Stimulated activated memory B cell treated with anti-CD40 and anti-IgM and Interleukin-4, amounts not matched to agents 10 μg/mL and 1 μg/mL and 100 μg/mL, for 72 hours (primary cell): ENCODE measurements around the gene TRPV5.

Experiments used
- ATAC-seq: fragments of 150-1000 bp; cut with Tn5 transposase; 2 replicates; pipeline ENCODE4 v1.10.0; 2021
- H3K27ac Mint-ChIP-seq: one replicate; pipeline ENCODE4 v1.8.0; 2022; ENCODE audit warnings: mild to moderate bottlenecking, mixed read lengths
- H3K27me3 Mint-ChIP-seq: one replicate; pipeline ENCODE4 v1.8.0; 2022; ENCODE audit warnings: mixed read lengths
- H3K36me3 Mint-ChIP-seq: one replicate; pipeline ENCODE4 v1.8.0; 2022; ENCODE audit warnings: mixed read lengths
- H3K4me1 Mint-ChIP-seq: one replicate; pipeline ENCODE4 v1.8.0; 2022; ENCODE audit warnings: mixed read lengths
- H3K4me3 Mint-ChIP-seq: one replicate; pipeline ENCODE4 v1.8.0; 2022; ENCODE audit warnings: mild to moderate bottlenecking, moderate library complexity, mixed read lengths
- H3K9me3 Mint-ChIP-seq: one replicate; pipeline ENCODE4 v1.8.0; 2022; ENCODE audit warnings: mixed read lengths

Gene TRPV5

GRCh38 chr7:142876236-142876960 is 57.1 kb downstream of the TRPV5 start:
- Mint-ChIP-seq H3K27ac (no peak overlapping the region), H3K36me3 (peaks cover 11% of the 10 kb centered on the region)

GRCh38 chr7:142875456-142875855 is 58.1 kb downstream of the TRPV5 start:
- no peak for ATAC-seq
- Mint-ChIP-seq H3K4me3 (no peak overlapping the region), H3K36me3 (peaks cover 20% of the 10 kb centered on the region), H3K9me3 (peaks cover 5% of the 10 kb centered on the region), H3K4me1 (no peaks in the 10 kb centered on the region), H3K27me3 (peaks cover 35% of the 10 kb centered on the region), H3K27ac (no peak overlapping the region)

More at GRCh38 chr7:142876236-142876960, 57.1 kb downstream of the TRPV5 start:
- Mint-ChIP-seq H3K4me3 (no peak overlapping the region), H3K4me1 (peaks cover 4% of the 10 kb centered on the region), H3K27me3 (peaks cover 35% of the 10 kb centered on the region), H3K9me3 (peaks cover 5% of the 10 kb centered on the region)
- ATAC-seq, result no peak

DNA sequence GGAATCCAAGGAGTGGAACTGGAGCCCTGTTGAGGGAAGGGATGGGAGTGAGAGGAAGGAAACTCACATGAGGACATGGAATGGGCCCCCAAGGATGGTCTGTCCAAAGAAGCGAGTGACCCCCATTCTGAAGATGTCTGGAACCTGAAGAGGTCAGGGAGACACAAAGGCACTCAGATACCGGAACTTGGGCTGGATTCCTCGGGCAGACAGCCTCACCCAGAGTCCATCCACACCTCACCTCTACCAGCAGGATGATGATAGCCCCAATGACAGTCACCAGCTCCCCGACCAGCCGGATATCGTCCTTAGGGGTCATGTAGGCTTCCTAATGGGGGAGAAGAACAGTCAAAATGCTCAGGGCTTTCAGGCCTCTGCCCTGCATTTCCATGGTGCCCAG is 58.7 kb downstream of the TRPV5 start:
- H3K9me3 Mint-ChIP-seq, result peaks cover 5% of the 10 kb centered on the region
- H3K4me3 Mint-ChIP-seq, result no peak overlapping the region
- H3K36me3 Mint-ChIP-seq, result peaks cover 25% of the 10 kb centered on the region
- H3K4me1 Mint-ChIP-seq, result no peaks in the 10 kb centered on the region
- ATAC-seq, result no peak
- peaks cover 35% of the 10 kb centered on the region for H3K27me3 Mint-ChIP-seq
- H3K27ac Mint-ChIP-seq, result no peak overlapping the region

DNA sequence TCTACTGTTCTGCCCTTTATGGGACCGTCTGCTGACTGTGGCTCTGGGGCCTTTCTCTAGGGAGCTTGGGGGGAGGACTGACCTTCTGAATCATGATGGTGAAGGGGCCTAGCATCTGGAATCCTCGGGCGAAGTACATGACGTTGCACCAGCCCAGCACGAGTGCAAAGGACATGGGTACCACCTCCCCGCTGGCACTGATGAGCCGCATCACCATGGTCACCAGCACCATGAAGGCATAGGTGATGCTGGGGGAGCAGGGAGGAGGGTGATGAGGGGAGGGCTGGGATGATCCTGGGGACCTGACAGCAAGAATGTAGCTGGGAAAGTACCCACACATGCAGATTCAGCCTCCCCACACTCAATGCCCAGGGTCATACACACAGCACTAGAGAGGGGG is 59.1 kb downstream of the TRPV5 start:
- H3K4me1 Mint-ChIP-seq, result no peaks in the 10 kb centered on the region

DNA sequence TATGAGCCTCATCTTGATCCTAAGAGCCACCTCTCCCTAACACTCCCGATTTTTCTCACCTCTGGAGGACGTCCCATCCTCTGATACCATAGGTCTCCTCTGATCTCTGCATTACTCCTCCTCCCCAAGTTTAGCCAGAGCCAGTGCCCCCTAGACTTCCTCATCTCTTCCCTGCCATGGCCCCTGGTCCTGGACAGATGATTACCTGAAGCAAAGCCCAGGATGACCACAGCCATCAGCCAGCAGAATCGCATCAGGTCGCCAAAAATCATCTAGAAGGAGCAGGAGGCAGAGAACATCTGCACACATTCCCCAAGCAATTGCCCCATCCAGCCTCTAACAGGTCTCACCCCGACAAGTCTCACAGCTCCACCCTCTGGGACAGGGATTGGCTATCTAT is 59.7 kb downstream of the TRPV5 start:
- H3K36me3 Mint-ChIP-seq, result peaks cover 31% of the 10 kb centered on the region
- H3K4me3 Mint-ChIP-seq, result no peak overlapping the region
- peaks cover 27% of the 10 kb centered on the region for H3K27me3 Mint-ChIP-seq
- ATAC-seq, result no peak
- peaks cover 5% of the 10 kb centered on the region for H3K9me3 Mint-ChIP-seq
- H3K4me1 Mint-ChIP-seq, result no peaks in the 10 kb centered on the region
- H3K27ac Mint-ChIP-seq, result no peak overlapping the region

More for the DNA sequence above, 59.1 kb downstream of the TRPV5 start:
- no peak for ATAC-seq
- H3K9me3 Mint-ChIP-seq, result peaks cover 5% of the 10 kb centered on the region
- no peak overlapping the region for H3K27ac Mint-ChIP-seq
- H3K36me3 Mint-ChIP-seq, result peaks cover 29% of the 10 kb centered on the region
- H3K27me3 Mint-ChIP-seq, result peaks cover 32% of the 10 kb centered on the region
- no peak overlapping the region for H3K4me3 Mint-ChIP-seq

GRCh38 chr7:142873281-142873784 is 60.2 kb downstream of the TRPV5 start:
- Mint-ChIP-seq H3K27ac (no peak overlapping the region), H3K27me3 (peaks cover 24% of the 10 kb centered on the region)

DNA sequence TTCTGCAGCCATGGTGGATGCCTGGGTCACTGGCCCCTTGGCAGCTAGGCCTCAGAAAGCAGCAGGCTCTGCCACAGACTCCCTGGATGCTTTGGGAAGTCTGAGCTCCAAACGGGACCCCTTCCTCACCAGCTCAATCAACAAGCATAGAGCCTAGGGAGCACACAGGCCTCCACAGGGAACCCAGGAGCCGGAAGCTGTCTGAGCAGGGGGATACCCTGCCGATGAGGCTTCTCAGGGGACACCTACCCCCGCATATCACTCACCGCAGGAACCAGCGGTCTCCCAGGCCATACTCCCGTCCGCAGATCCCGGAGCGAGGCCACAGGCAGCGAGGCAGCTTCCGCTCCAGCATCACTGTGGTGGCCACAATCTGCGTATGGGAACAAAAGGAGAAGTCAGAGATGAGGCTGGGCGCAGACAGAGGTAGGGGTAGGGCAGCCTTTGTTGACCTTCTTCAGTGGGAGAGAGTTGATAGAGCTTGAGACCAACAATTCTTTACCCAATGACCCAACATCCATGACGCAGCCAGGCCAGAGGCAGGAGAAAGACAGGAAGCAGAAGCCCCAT is 61.4 kb downstream of the TRPV5 start:
- Mint-ChIP-seq H3K27me3 (peaks cover 17% of the 10 kb centered on the region), H3K4me3 (no peak overlapping the region), H3K9me3 (peaks cover 5% of the 10 kb centered on the region), H3K27ac (no peak overlapping the region), H3K4me1 (no peaks in the 10 kb centered on the region), H3K36me3 (peaks cover 34% of the 10 kb centered on the region)
- ATAC-seq, result no peak

More at GRCh38 chr7:142873281-142873784, 60.2 kb downstream of the TRPV5 start:
- H3K9me3 Mint-ChIP-seq, result peaks cover 5% of the 10 kb centered on the region
- no peaks in the 10 kb centered on the region for H3K4me1 Mint-ChIP-seq
- peaks cover 34% of the 10 kb centered on the region for H3K36me3 Mint-ChIP-seq
- no peak overlapping the region for H3K4me3 Mint-ChIP-seq
- ATAC-seq, result no peak

DNA sequence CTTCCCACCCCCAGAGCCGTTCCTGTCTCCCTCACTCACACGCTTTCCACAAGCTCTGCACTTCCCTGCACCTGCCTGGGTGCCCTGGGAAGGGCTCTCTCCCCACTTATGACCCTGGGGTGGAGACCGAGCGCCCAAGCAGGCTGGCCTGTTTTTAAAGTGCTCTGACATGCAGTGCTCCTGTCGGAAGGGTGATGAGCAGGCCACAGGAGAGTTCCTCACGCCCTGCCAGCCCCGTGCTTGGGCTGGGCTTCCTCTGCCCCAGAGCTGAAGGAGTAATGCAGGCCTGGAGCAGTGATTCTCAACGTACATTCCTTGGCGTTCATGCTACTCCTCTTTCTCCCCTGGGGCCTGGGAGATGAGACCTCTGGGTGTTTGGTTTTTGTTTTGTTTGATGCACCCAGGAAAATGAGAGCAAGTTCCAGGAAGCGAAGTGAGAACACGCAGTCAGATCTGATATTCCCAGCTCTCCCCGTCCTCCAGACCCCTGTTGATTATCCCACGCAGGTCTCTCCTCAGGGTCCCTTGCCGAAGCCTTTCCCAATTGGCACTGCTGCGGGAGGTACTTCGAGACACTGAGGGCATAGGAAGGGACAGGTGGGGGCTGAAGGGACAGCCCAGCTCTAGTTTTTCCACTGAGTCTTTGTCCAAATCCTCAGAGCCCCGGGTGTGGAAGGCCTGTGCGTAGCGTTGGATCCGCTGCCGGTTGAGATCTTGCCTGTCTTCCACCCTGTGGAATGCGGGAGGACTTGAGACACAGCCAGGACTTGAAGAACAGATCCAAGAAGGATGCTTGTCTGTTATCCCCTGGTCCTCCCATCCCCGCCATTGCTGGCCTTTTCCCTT is 62.1 kb downstream of the TRPV5 start:
- Mint-ChIP-seq H3K27ac (no peak overlapping the region), H3K36me3 (peaks cover 34% of the 10 kb centered on the region), H3K27me3 (peaks cover 9% of the 10 kb centered on the region), H3K4me1 (no peaks in the 10 kb centered on the region), H3K9me3 (peaks cover 5% of the 10 kb centered on the region), H3K4me3 (no peak overlapping the region)
- no peak for ATAC-seq

DNA sequence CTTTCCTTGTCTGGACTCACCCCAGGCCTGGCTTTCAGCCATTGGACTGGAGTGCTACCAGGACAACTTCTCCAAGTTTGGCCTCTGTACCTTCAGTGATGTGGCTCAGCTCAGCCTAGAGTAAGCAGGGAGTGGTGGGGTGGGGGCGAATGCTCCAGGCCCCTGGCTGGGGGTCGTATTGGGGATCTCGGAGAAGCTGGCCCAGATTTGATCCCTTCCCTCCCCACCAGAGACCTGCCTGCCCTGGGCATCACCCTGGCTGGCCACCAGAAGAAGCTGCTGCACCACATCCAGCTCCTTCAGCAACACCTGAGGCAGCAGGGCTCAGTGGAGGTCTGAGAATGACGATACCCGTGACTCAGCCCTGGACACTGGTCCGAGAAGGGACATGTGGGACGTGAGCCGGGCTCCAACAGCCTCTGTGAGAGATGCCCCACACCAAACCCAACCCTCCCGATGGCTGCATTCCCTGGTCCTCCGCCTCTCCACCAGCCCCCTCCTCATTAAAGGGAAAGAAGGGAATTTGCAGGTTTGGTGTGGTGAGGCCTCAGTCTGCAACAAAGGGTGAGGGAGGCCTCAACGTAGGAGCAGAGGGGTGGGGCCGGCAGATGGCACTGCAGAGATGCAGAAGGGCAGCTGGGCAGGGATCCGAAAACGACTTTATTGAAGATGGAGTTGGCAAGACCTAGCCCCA is 62.8 kb downstream of the TRPV5 start:
- no peak overlapping the region for H3K4me3 Mint-ChIP-seq

DNA sequence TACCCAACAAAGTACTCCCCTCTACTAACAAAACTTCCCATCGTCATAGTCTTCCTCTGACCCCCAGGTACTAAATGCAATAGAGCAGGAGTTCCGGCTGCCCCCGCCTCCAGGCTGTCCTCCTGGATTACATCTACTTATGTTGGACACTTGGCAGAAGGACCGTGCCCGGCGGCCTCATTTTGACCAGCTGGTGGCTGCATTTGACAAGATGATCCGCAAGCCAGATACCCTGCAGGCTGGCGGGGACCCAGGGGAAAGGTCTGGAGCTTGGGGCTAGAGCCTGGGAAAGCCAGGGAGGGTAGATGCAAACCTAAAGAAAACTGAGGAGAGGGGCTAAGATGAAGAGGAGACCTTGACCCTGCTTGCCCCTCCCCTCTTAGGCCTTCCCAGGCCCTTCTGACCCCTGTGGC is 63.4 kb downstream of the TRPV5 start:
- H3K27me3 Mint-ChIP-seq, result no peaks in the 10 kb centered on the region
- H3K4me1 Mint-ChIP-seq, result peaks cover 5% of the 10 kb centered on the region
- peaks cover 5% of the 10 kb centered on the region for H3K9me3 Mint-ChIP-seq
- peaks cover 34% of the 10 kb centered on the region for H3K36me3 Mint-ChIP-seq
- H3K27ac Mint-ChIP-seq, result no peak overlapping the region
- no peak overlapping the region for H3K4me3 Mint-ChIP-seq
- ATAC-seq, result no peak

More for the DNA sequence above, 62.8 kb downstream of the TRPV5 start:
- Mint-ChIP-seq H3K36me3 (peaks cover 34% of the 10 kb centered on the region), H3K27ac (no peak overlapping the region), H3K27me3 (peaks cover 2% of the 10 kb centered on the region), H3K4me1 (peaks cover 4% of the 10 kb centered on the region), H3K9me3 (peaks cover 5% of the 10 kb centered on the region)
- ATAC-seq, result no peak

DNA sequence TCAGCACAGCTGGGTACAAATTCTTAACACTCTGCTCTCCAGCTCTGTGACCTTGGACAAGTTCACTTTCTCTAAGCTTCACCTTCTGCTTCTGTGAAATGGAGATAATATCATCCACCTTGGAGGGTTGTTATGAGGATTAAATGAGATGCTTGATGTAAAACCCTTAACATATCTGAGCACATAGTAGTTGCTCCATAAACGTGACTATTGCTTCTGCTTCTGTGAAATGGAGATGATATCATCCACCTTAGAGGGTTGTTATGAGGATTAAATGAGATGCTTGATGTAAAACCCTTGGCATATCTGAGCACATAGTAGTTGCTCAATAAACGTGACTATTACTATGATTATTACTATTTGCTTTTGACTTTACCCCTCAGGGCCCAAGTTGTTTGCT is 64.1 kb downstream of the TRPV5 start:
- peaks cover 5% of the 10 kb centered on the region for H3K4me1 Mint-ChIP-seq
- H3K36me3 Mint-ChIP-seq, result peaks cover 36% of the 10 kb centered on the region
- ATAC-seq, result no peak
- peaks cover 2% of the 10 kb centered on the region for H3K9me3 Mint-ChIP-seq
- no peaks in the 10 kb centered on the region for H3K27me3 Mint-ChIP-seq
- no peak overlapping the region for H3K4me3 Mint-ChIP-seq
- no peak overlapping the region for H3K27ac Mint-ChIP-seq

- ATAC-seq, result no peak
- Mint-ChIP-seq H3K4me1 (peaks cover 5% of the 10 kb centered on the region), H3K4me3 (no peak overlapping the region), H3K36me3 (peaks cover 38% of the 10 kb centered on the region), H3K9me3 (no peaks in the 10 kb centered on the region), H3K27me3 (no peaks in the 10 kb centered on the region), H3K27ac (no peak overlapping the region)
These were observed 64.5 kb downstream of the TRPV5 start for GRCh38 chr7:142868986-142869415.

DNA sequence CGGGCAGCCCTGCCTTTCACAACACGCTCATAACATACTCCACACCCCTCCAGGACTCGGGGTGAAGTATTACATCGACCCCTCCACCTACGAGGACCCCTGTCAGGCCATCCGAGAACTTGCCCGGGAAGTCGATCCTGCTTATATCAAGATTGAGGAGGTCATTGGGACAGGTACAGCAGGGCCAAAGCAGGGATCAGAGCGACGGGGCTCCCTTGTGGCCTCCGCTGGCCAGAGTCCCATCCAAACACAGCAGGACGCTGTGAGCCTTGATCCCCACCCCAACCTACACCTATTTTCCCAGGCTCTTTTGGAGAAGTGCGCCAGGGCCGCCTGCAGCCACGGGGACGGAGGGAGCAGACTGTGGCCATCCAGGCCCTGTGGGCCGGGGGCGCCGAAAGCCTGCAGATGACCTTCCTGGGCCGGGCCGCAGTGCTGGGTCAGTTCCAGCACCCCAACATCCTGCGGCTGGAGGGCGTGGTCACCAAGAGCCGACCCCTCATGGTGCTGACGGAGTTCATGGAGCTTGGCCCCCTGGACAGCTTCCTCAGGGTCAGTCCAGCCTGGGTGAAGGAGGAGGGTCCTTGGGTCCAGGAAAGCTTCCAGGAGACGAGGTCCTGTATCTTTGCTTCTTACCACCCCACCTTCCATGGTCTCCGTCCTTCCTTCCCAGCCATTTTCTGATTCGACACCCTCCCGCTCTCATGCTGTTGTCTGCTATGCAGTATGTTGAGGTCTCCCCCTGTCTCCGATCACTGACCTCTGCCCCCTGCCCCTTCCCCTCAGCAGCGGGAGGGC is 65.2 kb downstream of the TRPV5 start:
- peaks cover 44% of the 10 kb centered on the region for H3K36me3 Mint-ChIP-seq
- no peaks in the 10 kb centered on the region for H3K27me3 Mint-ChIP-seq
- H3K4me3 Mint-ChIP-seq, result no peak overlapping the region
- no peak overlapping the region for H3K27ac Mint-ChIP-seq
- peaks cover 5% of the 10 kb centered on the region for H3K4me1 Mint-ChIP-seq
- ATAC-seq, result no peak
- no peaks in the 10 kb centered on the region for H3K9me3 Mint-ChIP-seq
